Measurements from ENCODE around the gene TMEM150A.

The TMEM150A gene

GRCh38 chr2:85613717-85614515 lies 11.4 kb upstream of the TMEM150A start:
- POLR2A ChIA-PET, result interaction anchor here (0.6 to 3.7 kb wide), 3 partner anchors 19 to 55 kb away, joined by 3 to 15 read pairs (median 3); partner anchors contain the start of gene RNF181

GRCh38 chr2:85611705-85612587 lies 9.4 kb upstream of the TMEM150A start, which contains the start of gene C2orf68:
TSS of gene C2orf68 (minus strand) at chr2:85612066. CDS start at chr2:85611984, 82 bp downstream.
- DNase-seq (ENCODE audit: extremely low spot score), result peak; percentile 91
- TF ChIP-seq ELF4 (IDR thresholded peaks at IDR 0.05), result peak; percentile 82
- no peak for TF ChIP-seq NFRKB (IDR thresholded peaks at IDR 0.05)
- peak; percentile 77 for TF ChIP-seq L3MBTL2 (conservative IDR thresholded peaks at IDR 0.05)
- ChIA-PET POLR2A (interaction anchor here (0.6 to 1.5 kb wide), 24 partner anchors 9 to 335 kb away, joined by 3 to 30 read pairs (median 4); partner anchors contain the start of genes GGCX, MAT2A, RNF181 and SH2D6), CTCF (interaction anchor here (1.0 kb wide), 1 partner anchor 16 kb away, joined by 3 read pairs; the partner anchor contains the start of gene RNF181)

More at GRCh38 chr2:85613717-85614515, 11.4 kb upstream of the TMEM150A start:
- DNase-seq (ENCODE audit: extremely low spot score), result no peak
- TF ChIP-seq HDGF (IDR thresholded peaks at IDR 0.05; ENCODE audit: borderline replicate concordance), result no peak
- no peak for TF ChIP-seq BHLHE40 (IDR thresholded peaks at IDR 0.05; ENCODE audit: borderline replicate concordance)
- no peak for TF ChIP-seq FOXK2 (IDR thresholded peaks at IDR 0.05)
- TF ChIP-seq CTBP1 (IDR thresholded peaks at IDR 0.05; ENCODE audit: borderline replicate concordance), result no peak
- no peak for TF ChIP-seq ZNF384 (IDR thresholded peaks at IDR 0.05)
- TF ChIP-seq FOXA1 (IDR thresholded peaks at IDR 0.05), result no peak
- TF ChIP-seq NFRKB (IDR thresholded peaks at IDR 0.05), result no peak
- no peak for TF ChIP-seq ELF4 (IDR thresholded peaks at IDR 0.05)
- TF ChIP-seq LEF1 (IDR thresholded peaks at IDR 0.05; ENCODE audit: borderline replicate concordance), result no peak
- no peak for TF ChIP-seq FOXM1 (IDR thresholded peaks at IDR 0.05; ENCODE audit: borderline replicate concordance)
- TF ChIP-seq L3MBTL2 (conservative IDR thresholded peaks at IDR 0.05), result no peak
- TF ChIP-seq ARNT (IDR thresholded peaks at IDR 0.05), result no peak
- no peak for TF ChIP-seq PKNOX1 (IDR thresholded peaks at IDR 0.05)
- TF ChIP-seq SUZ12 (IDR thresholded peaks at IDR 0.05), result no peak
- TF ChIP-seq SP1 (IDR thresholded peaks at IDR 0.05), result no peak
- CTCF ChIA-PET, result interaction anchor here (0.6 kb wide), 1 partner anchor 37 kb away, joined by 4 read pairs; the partner anchor contains the start of gene VAMP8

- DNase-seq (ENCODE audit: extremely low spot score), result peak; percentile 28
- POLR2A ChIA-PET, result interaction anchor here (0.6 to 1.5 kb wide), 23 partner anchors 10 to 334 kb away, joined by 3 to 30 read pairs (median 4); partner anchors contain the start of genes GGCX, MAT2A, RNF181 and SH2D6
- TF ChIP-seq LEF1 (IDR thresholded peaks at IDR 0.05; ENCODE audit: borderline replicate concordance) (no peak), TARDBP (IDR thresholded peaks at IDR 0.05) (no peak), SUZ12 (IDR thresholded peaks at IDR 0.05) (no peak), BHLHE40 (IDR thresholded peaks at IDR 0.05; ENCODE audit: borderline replicate concordance) (no peak), ELF4 (IDR thresholded peaks at IDR 0.05) (no peak), FOXK2 (IDR thresholded peaks at IDR 0.05) (no peak), ARNT (IDR thresholded peaks at IDR 0.05) (no peak), HDGF (IDR thresholded peaks at IDR 0.05; ENCODE audit: borderline replicate concordance) (no peak), FOXM1 (IDR thresholded peaks at IDR 0.05; ENCODE audit: borderline replicate concordance) (no peak), CTBP1 (IDR thresholded peaks at IDR 0.05; ENCODE audit: borderline replicate concordance) (no peak), FOXA1 (IDR thresholded peaks at IDR 0.05) (no peak), PKNOX1 (IDR thresholded peaks at IDR 0.05) (no peak), ZNF384 (IDR thresholded peaks at IDR 0.05) (no peak), NFRKB (IDR thresholded peaks at IDR 0.05) (no peak), SP1 (IDR thresholded peaks at IDR 0.05) (no peak), L3MBTL2 (conservative IDR thresholded peaks at IDR 0.05) (no peak)
- CTCF ChIA-PET, result interaction anchor here (0.6 to 1.0 kb wide), 2 partner anchors 15 to 980 kb away, joined by 3 to 4 read pairs; partner anchors contain the start of gene RNF181
These were observed 8.8 kb upstream of the TMEM150A start for GRCh38 chr2:85611217-85611704.

- CTCF ChIA-PET, result no interaction called here
- TF ChIP-seq FOXA1 (IDR thresholded peaks at IDR 0.05), result no peak
- no peak for TF ChIP-seq CTBP1 (IDR thresholded peaks at IDR 0.05; ENCODE audit: borderline replicate concordance)
- no peak for TF ChIP-seq TARDBP (IDR thresholded peaks at IDR 0.05)
- no peak for TF ChIP-seq NFRKB (IDR thresholded peaks at IDR 0.05)
- TF ChIP-seq HDGF (IDR thresholded peaks at IDR 0.05; ENCODE audit: borderline replicate concordance), result no peak
- TF ChIP-seq ELF4 (IDR thresholded peaks at IDR 0.05), result no peak
- TF ChIP-seq SUZ12 (IDR thresholded peaks at IDR 0.05), result no peak
- TF ChIP-seq FOXK2 (IDR thresholded peaks at IDR 0.05), result no peak
- TF ChIP-seq SP1 (IDR thresholded peaks at IDR 0.05), result no peak
- no peak for TF ChIP-seq ZNF384 (IDR thresholded peaks at IDR 0.05)
- TF ChIP-seq PKNOX1 (IDR thresholded peaks at IDR 0.05), result no peak
- no peak for TF ChIP-seq ARNT (IDR thresholded peaks at IDR 0.05)
- no peak for TF ChIP-seq LEF1 (IDR thresholded peaks at IDR 0.05; ENCODE audit: borderline replicate concordance)
- no peak for TF ChIP-seq FOXM1 (IDR thresholded peaks at IDR 0.05; ENCODE audit: borderline replicate concordance)
- POLR2A ChIA-PET, result interaction anchor here (0.8 to 3.5 kb wide), 2 partner anchors 8 to 12 kb away, joined by 3 to 20 read pairs; partner anchors contain the start of genes RNF181 and USP39
- no peak for DNase-seq (ENCODE audit: extremely low spot score)
These were observed 5.0 kb upstream of the TMEM150A start for GRCh38 chr2:85607268-85608215.
